ENCODE measurements around the gene RRP1B.
"Not testable (repeated sequence)": the region's sequence is repeated elsewhere in the genome, so short reads cannot be mapped to it uniquely, and the experiment has no call there.

RRP1B gene

DNA sequence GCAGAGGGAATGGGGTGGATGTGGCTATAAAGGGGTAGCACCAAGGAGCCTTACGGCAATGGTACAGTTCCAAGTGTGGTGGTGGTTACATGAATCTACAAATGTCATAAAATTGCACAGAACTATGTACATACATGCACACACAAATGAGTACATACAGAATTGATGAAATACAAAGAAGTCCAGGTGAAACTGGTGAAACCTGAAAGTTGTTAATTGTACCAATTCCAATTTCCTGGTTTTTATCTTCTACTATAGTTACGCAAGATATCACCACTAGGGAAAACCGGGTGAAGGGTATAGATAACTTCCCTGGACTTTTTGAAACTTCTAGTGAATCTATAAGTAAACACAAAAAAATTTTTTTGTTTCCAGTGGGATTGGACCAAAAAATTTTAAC lies 19.0 kb upstream of the RRP1B start:
- DNase-seq = no peak

DNA sequence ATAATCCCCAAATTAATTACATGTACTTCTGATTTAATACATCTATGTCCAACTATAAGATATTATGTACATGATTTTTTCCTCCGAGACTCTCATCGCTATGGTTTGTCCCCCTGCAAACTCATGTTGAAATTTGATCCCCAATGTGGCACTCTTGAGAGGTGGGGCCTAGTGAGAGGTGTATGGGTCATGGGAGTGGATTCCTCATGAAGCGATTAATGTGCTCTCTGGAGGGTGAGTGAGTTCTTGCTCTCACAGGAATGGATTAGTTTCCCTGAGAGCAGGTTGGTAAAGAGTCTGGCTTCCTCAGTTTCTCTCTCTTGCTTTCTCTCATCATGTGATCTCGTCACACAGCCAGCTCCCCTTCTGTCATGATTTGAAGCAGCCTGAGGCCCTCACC lies 16.2 kb upstream of the RRP1B start:
- DNase-seq = no peak

DNA sequence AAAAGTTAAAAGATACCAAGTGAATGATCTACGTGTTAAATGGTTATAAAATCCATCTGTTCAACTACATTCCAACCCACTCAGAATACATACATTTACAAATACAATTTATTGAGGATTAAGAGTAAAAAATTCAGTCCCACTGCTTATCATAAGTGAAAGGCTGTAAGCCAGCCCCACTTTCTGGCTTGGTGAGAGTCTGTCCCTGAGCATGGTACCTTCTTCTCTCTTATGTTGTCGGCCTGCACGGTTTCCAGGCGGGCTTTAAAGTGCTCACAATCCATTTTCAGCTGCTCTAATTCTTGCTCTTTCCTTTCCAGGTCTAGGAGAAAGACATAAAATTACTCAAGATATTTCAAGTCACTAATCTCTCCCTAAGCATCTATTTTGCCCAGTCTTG lies 15.3 kb upstream of the RRP1B start:
- no peak for DNase-seq

DNA sequence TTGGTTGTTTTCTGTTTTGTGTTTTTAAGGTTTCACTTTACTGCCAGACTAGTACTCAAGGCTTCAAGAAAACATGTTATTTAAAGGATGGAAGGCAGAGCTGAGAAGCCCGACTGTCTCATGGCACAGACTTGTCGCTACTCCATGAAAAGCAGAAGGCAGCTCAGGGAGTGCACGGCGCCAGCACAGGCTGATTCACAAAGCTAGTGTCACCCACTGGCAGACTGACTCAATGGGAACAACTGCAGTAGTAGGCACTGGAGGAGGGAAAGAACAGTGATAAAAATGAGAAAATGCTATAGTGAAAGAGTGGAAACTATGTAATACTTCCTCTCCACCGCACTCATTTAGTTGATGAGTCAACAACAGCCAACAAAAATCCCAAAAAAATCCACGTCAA lies 14.8 kb upstream of the RRP1B start:
- DNase-seq = no peak

DNA sequence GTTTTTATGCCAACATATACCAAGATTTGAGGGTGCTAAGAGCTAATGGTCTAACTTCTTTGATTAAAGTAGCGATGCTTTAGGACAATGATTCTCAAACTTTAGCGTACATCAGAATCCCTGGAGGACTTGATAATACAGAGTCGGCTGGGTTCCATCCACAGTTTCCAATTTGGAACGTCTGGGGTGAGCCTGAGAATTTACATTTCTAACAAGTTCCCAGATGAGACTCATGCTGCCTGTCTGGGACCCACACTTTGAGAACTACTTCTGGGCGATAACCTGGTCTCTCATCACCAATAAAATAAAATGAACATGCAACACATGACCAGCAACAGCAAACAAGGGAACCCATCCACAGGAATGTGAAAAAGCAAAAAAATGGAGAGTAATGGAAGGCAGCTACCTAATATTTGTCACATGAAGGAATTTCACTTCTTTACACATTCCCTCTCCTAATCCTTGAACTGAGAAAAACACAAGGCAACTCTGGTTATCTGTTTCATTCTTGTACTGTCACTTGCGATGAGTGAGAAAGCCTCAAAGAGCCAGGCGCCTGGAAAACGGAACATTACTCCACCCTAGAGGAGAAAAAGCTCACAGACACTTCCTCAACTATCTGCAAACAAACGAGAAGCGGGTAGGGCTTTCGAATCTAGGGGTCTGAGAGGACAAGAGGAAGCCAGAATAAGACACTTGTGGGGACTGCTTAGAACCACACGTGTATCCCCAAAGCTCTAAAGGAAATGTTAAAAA lies 14.0 kb upstream of the RRP1B start:
- DNase-seq = peak; percentile 31

DNA sequence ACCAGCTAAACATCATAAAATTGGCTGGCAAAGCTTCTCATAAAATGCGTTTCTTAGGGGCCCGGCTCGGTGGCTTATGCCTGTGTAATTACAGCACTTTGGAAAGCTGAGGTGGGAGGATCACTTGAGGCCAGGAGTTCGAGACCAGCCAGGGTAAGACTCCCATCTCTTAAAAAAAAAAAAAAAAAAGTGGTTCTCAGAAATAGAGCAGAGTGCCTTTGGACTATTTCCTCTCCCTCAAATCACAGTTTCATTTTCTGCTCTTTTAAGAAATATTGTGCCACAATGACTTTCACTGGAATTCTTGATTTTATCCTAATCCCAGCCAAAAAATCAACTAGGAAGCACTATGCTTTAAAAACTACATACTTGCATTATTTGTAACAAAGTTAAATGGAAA lies 13.4 kb upstream of the RRP1B start:
- no peak for DNase-seq

DNA sequence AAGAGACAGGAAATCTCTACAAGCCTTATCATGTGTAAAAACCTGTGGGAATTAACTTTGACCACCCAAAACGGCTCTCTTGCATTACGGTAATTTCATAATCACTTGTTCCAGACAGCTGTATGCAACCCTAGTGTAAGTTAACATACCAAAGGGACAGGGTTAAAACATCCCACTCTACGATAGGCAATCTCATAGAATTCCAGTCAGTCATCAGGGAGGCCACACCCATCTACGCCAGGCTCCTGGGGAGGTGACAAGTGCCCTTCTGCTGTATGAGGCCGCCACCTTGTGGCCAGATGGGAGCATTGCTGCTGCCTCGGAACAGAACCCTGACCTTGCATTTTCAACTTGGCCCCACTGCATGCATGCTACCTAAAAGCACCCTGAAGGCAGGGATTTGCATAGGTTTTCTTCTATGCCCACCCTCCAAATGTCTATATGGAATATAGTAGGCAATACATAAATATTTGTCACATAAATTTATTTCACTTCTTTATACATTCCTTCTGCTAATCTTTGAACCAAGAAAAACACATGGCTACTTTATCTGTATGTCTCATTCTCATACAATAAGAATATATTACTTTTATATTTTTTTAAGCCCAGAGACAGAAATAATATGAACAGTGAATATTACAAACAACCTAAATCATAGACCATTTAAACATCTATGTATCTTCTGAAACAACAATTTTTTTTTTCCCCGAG lies 12.7 kb upstream of the RRP1B start:
- DNase-seq = peak; percentile 89

DNA sequence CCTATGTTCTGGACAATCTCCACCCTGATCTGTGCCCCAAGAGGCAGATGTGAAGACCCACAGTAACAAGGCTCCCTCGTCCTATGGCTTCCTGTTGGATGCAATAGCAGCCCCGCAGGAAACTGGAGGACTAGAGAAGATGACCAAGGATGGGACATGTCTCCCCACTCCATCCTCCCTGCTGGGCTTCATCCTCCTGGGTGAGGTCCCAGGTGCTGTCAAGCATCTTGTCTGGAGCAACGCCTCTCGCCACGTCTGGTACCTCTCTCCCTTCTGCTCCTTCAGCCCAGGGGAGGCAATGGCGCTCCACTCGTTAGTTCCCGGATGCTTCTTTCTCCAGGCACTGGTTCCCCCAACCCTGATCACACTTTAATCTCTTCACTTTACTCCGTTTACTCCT lies 11.2 kb upstream of the RRP1B start:
- no peak for DNase-seq

DNA sequence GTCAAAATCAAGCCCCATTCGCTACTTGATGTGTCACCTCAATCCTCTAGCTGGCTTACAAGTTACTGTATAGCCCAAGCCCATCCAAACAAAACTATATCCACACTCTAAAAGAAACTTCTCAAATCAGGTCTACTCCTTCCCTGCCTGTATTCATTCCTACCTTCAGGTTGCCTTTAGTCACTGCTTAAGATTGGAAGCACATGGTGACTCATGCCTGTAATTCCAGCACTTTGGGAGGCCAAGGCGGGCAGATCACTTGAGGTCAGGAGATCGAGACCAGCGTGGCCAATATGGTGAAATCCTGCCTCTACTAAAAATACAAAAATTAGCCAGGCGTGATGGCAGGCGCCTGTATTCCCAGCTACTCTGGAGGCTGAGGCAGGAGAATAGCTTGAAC lies 7.4 kb upstream of the RRP1B start:
- DNase-seq = not testable (repeated sequence)

DNA sequence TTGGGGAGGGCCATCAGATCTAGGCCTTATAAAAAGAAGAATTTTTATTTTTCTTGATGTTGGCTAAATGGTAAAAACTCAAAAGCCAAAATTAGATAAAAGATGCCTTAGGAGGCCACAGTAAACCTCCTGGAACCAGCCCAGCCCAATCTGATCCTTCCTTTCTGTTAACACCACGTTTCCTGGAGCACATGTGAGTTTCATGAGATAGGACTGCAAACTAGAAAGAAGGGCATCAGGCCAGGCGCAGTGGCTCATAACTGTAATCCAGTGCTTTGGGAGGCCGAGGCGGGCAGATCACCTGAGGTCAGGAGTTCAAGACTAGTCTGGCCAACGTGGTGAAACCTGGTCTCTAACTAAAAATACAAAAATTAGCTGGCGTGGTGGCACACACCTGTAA lies 6.7 kb upstream of the RRP1B start:
- no peak for DNase-seq

DNA sequence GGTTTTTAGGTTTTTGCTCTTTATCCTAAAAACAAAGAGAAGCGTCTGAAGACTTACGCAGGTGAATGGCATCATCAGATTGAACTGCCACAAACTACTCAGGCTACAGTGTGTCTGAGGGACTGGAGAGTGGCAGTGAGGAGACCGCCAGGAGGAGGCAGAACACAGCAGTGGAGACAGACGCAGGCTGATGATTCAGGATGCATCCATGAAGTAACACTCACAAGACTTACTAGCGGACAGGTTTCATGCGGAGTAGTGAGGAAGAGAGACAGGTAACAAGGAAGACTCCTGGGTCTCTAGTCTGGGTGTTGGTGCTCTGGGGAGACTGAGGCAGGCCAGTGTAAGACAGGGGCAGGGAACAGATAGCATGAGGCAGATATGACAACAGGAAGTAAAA lies 5.7 kb upstream of the RRP1B start:
- no peak for DNase-seq

DNA sequence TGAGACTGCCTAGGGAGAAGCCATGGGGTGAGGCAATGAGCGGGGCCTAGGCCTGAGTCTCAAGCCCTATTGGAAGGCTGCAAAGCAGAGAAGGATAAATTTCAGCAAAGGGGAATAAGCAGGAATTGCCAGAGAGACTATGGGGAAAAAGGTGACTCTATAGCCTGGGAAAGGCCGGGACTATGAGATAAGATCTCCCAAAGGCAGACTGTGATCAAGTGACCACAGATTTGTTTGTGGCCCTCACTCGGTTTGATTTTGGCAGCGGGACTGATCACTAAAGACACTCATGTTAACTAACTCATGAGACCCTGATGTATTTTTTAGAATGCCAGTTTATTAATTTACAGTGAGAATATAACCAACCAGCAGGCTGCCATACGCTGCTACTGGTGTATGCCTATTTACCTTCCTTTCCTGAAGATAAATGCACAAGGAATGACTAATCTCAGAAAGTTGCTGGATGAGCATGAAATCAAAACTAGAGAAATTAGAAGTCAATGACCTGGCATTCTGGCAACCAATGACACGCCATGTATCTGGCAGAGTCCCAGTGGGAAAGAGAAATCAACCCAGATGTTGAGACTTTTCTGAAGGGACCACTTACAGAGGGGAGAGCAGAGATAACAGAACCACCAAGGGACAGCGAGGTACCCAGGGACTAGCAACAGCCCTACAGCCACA lies 4.4 kb upstream of the RRP1B start:
- no peak for DNase-seq

DNA sequence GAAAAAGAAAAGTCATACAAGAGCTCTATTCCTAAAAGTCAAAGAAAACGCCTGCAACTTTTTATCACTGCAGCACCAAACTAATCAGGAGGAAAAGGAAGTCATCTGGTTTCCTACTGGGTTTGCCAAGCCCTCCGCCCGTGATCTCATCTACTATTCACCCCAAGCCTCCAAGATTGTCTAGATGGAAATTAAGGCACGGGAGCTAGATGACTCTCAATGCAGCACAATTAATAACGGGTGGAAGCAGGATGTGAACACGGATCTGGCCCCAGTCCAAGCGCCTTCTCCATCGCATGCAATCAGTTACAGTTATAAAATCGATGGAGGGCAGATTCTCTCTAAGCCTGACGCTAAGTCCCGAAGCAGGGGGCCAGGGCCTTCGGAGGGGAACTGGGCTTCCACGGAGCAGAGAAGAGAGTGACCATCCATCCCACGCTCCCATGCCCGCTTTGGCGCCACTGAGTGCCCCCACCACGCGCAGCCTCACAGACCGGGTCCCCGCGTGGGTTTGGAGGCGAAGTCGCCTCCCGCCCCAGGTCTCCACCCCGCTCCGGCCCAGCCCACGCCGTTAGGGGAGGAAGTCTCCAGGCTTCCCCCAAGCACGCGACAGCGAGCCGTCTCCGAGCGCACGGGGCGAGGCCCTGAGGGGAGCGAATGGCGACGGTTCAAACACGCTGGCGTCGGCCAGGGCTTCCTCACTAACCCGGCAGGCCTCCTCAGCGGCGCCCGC lies 1.8 kb upstream of the RRP1B start:
- DNase-seq = no peak

DNA sequence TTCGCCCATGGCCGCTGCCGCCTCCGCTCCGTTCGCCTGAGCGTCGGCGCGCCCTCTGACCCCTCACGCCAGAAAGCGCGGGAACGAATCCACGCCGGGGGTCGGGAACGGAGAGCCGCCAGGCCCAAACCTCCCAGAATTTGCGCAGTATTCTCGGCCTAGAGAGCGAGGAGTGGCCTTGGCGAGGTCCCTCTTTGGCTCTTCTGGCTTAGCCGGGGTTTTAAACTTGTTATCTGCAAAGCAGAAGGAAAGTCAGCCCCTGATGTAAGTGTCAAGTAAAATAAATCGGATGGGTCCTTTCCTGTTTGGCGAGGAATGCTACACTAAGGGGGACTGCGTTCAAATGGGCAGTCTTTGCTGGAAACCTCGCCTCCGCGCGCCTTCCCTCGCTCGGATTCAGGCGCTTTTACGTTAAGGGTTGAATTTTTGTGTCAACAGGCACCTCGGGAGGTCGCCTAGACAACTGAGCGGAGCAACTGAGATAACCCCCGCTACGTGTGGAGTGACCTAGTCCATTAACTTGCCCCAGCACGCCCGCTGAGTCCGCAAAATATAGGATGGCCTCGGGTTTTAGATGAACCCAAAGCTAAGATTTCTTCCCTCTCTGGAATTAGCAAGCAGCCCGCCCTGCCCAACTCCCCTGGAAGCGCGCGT lies 1.1 kb upstream of the RRP1B start:
- no peak for DNase-seq

DNA sequence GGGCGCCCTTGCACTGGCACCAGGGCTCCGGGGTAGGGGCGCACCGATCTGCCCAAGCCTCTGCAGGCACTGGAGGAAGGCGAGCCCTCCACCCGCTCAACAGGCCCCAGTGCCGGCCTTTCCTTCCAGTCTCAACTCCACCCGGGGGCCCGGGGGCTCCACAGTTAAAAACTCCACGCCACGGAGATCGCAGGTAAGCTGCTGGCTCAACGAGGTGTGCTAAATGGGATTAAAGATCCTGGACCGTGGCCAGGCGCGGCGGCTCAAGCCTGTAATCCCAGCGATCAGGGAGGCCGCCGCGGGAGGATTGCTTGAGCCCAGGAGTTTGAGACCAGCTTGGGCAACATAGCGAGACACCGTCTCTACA lies 608 bp upstream of the RRP1B start:
- DNase-seq = no peak

DNA sequence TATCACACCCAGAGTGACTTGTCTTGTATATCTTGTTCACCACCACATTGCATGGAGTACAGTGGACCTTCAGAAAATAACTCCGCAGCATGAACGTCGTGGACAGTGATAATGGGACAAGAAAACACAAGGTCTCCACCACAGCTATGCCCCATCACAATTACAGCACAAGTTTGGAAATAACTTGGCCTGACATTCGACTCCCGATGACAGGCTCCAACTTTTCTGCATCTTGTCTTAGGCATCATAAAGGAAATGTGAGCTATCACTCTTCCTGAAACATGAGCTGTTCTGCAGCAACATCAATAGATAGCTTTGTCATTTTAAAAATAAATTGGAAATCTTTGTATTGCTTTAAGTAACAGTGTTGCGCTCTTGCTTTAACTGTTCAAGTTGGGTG lies 2.9 kb downstream of the RRP1B start:
- DNase-seq = no peak

DNA sequence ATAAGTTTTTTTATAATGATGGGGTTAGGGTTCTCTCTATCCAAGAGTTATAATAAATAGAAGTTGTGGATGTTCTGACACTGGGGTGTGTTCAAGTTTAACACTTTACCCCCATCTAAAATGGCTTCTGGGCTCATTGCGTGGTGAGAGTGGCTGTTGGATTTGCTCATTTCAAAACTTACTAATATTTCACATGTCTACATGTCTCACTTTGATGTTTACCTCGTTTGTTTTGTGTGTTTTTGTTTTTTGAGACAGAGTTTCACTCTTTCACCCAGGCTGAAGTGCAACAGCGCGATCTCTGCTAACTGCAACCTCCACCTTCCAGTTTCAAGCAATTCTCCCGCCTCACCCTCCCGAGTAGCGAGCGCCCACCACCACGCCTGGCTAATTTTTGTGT lies 3.7 kb downstream of the RRP1B start:
- no peak for DNase-seq

DNA sequence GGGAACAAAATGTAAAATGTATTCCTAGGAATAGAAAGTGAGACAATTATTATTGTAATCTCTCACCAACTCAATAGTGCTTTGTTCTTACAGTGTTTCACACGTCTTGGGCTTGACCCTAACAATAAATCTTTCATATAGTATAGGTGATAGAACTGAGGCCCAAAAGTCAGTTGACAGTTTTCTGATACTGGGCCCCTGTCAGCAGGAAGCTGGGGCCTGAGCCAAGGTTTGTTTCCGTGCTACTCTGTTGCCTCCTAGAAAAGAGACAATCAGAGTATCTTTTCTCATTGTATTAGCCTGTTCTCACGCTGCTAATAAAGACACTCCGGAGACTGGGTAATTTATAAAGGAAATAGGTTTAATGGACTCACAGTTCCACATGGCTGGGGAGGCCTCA lies 5.0 kb downstream of the RRP1B start:
- DNase-seq = no peak

DNA sequence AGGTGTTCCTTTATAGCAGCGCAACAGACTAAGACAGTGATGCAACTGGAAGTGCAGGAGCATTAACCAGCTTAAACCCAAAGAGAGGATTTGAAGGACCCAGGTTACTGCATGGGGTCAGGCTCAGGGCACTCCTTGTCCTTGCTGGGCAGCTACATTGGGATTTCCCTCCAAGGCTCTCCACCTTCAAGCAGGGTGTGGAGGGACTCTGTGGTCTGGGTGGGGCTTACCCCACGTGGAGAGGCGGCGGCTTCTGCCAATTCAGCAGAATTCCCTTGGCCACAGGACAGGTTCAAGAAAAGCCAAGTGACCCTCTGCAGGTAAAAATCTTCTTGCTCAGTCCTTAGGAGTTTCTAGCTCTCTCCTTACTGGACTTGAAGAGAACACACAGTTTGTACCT lies 6.5 kb downstream of the RRP1B start:
- no peak for DNase-seq

DNA sequence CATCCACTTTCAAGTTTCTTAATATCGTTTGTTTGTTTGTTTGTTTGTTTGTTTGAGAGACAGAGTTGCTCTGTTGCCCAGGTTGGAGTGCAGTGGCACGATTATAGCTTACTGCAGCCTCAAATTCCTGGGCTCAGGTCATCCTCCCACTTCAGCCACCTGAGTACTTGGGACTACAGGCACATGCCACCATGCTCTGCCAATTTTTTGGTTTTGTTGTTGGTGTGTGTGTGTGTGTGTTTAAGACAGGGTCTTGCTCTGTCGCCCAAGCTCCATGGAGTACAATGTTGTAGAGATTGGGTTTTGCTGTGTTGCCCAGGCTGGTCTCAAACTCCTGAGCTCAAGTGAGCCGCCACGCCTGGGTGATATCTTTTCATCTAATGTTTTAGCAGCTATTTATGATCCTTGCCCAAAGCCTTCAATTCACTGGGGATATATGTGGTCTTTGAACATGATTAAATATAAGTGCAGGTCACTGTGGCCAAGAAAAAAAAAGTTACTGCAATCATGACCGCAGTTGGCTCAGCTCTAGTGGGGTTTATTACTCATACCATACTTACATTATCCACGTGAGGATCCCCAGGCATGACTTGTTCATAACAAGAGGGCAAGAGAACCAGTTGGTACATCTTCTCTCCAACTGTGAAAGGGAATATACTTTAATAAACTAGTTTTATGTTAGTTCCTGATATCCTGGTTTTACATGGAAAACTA lies 8.0 kb downstream of the RRP1B start:
- no peak for DNase-seq

DNA sequence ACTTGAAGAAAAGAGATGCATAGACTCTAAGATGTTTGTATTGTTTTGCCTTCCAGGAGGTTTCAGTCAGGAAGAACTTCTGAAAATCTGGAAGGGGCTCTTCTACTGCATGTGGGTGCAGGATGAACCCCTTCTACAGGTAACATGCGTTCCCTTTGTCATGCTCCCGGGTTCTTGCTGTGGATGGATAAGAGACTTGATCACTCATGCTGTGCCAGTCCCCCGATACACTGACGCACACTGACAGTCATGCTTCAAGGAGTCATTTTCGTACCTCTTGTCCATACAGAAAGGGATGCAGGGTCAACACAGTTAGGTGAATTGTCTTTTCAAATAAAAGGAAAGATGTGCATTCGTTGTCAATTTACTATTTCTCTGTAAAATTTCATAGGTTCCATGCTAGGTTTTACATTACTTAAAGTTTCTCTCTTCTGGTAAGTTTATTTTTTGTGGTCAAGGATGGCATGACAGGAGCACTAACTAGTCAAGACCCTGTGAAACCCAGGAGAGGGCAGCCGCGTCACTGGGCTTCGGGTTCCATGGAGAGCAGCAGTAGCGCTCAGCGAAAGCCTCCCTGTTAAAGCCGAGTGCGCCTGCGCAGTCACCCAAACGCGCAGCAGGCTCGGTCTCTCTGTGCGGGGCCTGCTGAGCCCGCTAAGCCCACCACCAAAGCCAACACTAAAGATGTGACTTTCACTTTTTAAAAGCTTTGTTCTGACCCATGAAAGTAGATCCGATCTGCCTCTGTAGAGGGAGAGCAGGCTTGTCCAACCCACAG lies 10.7 kb downstream of the RRP1B start:
- DNase-seq = no peak

DNA sequence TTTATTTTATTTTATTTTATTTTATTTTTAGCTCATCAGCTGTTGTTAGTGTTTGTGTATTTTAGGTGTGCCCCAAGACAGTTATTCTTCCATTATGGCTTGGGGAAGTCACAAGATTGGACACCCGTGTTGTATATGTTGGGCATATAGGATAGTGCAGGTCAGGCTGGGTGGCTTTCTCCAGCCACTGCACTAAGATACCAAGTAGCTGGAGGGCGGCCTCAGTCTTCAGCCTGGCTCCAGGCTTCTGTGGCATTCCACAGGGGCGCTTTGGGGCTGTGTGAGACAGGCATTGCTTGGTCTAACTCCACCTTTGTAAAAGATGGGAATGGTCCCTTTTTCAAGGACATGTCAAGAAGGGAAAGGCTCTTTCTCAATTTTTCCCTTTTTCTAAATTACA lies 16.5 kb downstream of the RRP1B start:
- no peak for DNase-seq

All from CD4-positive, alpha-beta T cell treated with Interleukin-12 subunit alpha and Interleukin-12 subunit beta, for 1 hour (primary cell).